Dedifferentiated amniotic fluid mesenchymal stem cell (primary cell): ENCODE results near the gene ISG15.
"Not testable (repeated sequence)": the region's sequence is repeated elsewhere in the genome, so short reads cannot be mapped to it uniquely, and the experiment has no call there.

ENCODE experiments used
- DNase-seq: peaks from one replicate; pipeline ENCODE4 v3.0.0-alpha.2; 2016; ENCODE audit errors: extremely low spot score

Gene ISG15

GRCh38 chr1:1012736-1013104 lies 577 bp upstream of the ISG15 start:
- DNase-seq, result not testable (repeated sequence)

DNA sequence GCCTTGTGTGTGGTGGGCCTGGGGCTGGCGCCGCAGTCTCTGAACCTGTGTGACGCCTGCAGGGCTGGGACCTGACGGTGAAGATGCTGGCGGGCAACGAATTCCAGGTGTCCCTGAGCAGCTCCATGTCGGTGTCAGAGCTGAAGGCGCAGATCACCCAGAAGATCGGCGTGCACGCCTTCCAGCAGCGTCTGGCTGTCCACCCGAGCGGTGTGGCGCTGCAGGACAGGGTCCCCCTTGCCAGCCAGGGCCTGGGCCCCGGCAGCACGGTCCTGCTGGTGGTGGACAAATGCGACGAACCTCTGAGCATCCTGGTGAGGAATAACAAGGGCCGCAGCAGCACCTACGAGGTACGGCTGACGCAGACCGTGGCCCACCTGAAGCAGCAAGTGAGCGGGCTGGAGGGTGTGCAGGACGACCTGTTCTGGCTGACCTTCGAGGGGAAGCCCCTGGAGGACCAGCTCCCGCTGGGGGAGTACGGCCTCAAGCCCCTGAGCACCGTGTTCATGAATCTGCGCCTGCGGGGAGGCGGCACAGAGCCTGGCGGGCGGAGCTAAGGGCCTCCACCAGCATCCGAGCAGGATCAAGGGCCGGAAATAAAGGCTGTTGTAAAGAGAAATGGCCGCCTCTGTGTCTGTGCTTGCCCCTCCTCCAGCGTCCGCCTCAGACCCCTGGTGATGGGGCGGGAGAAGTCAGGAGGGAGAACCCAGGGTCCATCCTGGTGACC lies 788 bp downstream of the ISG15 start:
- DNase-seq, result no peak

GRCh38 chr1:1014799-1015681 lies 1.7 kb downstream of the ISG15 start:
- DNase-seq, result no peak

DNA sequence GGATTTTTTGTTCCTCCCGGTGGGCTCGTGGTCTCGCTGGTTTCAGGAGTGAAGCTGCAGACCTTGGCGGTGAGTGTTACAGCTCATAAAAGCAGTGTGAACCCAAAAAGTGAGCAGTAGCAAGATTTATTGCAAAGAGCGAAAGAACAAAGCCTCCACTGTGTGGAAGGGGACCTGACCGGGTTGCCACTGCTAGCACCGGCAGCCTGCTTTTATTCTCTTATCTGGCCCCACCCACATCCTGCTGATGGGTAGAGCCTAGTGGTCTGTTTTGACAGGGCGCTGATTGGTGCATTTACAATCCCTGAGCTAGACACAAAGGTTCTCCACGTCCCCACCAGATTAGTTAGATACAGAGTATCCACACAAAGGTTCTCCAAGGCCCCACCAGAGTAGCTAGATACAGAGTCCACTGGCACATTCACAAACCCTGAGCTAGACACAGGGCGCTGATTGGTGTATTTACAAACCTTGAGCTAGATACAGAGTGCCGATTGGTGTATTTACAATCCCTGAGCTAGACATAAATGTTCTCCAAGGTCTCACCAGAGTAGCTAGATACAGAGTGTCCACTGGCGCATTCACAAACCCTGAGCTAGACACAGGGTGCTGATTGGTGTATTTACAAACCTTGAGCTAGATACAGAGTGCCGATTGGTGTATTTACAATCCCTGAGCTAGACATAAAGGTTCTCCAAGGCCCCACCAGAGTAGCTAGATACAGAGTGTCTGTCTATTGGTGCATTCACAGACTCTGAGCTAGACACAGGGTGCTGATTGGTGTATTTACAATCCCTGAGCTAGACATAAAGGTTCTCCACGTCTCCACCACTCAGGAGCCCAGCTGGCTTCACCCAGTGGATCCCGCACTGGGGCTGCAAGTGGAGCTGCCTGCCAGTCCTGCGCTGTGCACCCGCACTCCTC lies 4.4 kb downstream of the ISG15 start:
- DNase-seq, result not testable (repeated sequence)

DNA sequence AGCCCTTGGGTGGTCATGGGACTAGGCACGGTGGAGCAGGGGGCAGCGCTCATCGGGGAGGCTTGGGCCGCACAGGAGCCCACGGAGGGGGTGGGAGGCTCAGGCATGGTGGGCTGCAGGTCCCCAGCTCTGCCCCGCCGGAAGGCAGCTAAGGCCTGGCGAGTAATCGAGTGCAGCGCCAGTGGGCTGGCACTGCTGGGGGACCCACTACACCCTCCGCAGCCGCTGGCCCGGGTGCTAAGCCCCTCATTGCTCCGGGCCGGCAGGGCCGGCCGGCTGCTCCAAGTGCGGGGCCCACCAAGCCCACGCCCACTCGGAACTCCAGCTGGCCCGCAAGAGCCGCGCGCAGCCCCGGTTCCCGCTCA lies 5.0 kb downstream of the ISG15 start:
- DNase-seq, result not testable (repeated sequence)

- peak; percentile 69 for DNase-seq
Measured at GRCh38 chr1:1019122-1019999, 6.1 kb downstream of the ISG15 start.

DNA sequence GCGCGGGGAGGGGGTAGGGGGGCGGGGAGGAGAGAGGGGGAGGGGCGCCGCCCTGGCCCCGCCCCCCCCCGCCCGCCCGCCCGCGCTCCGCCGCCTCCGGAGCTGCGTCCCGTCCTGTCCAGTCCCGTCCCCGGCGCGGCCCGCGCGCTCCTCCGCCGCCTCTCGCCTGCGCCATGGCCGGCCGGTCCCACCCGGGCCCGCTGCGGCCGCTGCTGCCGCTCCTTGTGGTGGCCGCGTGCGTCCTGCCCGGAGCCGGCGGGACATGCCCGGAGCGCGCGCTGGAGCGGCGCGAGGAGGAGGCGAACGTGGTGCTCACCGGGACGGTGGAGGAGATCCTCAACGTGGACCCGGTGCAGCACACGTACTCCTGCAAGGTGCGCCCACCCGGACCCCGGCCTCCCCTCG lies 6.7 kb downstream of the ISG15 start, which contains the start of gene AGRN:
Gene AGRN (plus strand): TSS at position 121 of the 405 bp plus-strand sequence. CDS start 53 bp downstream, at position 174.
- DNase-seq, result no peak

DNA sequence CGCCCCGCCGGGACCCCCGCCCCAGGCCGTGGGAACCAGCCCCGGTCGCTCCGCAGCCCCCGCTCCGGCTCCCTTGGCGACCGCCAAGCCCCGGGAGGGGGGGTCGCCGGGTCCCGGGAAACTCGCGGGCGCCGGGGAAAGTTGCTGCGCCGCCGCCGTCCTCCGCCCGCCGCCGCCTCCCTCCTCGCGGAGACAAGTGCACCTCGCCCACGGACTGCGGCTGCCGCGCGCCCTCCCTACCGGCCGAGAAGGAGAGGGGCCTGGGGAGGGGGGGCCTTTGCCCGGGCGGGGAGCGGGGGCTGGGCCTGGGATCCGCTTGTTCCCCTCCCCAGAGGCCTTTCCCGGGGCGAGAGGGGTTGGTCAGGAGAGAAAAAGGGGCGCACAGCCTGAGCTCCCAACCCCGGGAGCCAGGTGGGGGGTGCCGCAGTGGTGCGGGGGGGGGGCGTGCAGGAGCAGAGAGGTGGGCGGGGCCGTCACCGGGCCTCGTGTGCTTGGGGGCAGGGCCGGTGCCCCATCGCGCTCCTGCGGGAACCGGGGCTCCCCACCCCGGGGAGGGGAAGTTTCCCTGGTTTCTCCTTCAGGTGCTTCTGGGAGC lies 7.2 kb downstream of the ISG15 start:
- no peak for DNase-seq

GRCh38 chr1:1021010-1021919 lies 8.0 kb downstream of the ISG15 start:
- DNase-seq, result no peak

DNA sequence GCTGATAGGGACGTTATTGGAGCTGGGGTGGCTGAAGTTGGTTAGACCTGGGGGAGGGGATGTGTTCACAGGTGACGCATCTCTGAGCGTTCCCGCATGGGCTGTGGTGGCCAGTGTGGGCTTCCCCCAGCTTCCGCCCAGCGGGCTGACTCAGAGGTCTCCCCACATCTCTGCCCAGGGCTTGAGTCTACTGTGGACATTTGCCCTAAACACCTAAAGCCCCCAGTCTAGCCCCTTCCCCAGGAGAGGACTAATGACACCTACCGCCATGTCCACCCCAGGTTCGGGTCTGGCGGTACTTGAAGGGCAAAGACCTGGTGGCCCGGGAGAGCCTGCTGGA lies 8.6 kb downstream of the ISG15 start:
- no peak for DNase-seq

GRCh38 chr1:1022302-1023009 lies 9.2 kb downstream of the ISG15 start:
- no peak for DNase-seq

GRCh38 chr1:1023700-1024099 lies 10.4 kb downstream of the ISG15 start:
- DNase-seq, result no peak

DNA sequence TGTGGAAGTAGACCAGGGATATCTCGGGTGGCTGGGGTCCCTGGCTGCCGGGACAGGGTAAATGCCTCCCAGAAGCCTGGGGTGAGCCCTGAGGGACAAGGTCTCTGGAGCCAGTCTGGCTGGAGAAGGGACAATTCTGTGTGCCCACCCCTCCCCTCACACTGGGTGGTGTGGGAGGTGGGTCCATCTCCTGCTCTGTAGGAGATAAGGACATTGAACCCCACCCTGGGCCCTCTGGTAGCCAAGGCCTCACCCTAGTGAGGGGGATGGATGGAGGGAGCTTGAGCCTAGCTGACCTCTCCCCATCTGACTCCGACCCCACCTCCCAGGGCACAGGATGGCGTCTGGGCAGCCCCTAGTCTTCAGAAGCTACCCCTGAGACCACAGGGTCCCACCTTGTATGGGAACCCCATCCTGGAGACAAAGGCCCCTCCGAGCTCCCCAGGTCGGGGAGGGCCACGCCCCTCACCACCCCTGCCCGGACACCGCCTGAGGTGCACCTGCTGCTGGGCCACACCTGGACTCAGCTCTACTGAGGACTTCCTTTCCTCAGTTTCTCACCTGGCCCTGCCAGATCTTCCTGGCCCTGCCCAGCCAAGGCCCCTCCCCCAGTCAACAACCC lies 11.0 kb downstream of the ISG15 start:
- DNase-seq, result no peak

- no peak for DNase-seq
Measured at GRCh38 chr1:1024771-1025699, 11.7 kb downstream of the ISG15 start.

- no peak for DNase-seq
Measured at GRCh38 chr1:1025730-1026129, 12.4 kb downstream of the ISG15 start.

- DNase-seq, result no peak
Measured at GRCh38 chr1:1026599-1027413, 13.5 kb downstream of the ISG15 start.

- DNase-seq, result no peak
Measured at GRCh38 chr1:1027791-1028190, 14.5 kb downstream of the ISG15 start.
